ENCODE results near the gene ATP11A. TPM values are rescaled to one million over a fixed set of nuclear protein-coding genes. Genes with fewer than 3 reads are reported as not detected.

Gene ATP11A
- total RNA-seq, 1 donor from 2014 or later = 6.1 TPM

- no peaks in the 10 kb centered on the region for H3K36me3 ChIP-seq (ENCODE audit: control insufficient read depth, insufficient read depth, low read length)
- no peak for FAIRE-seq
- DNase-seq (ENCODE audit: low read depth) = no peak
- peaks cover 15% of the 10 kb centered on the region for H3K27me3 ChIP-seq (ENCODE audit: control insufficient read depth, insufficient read depth, low read length)
- no peak overlapping the region for H3K4me3 ChIP-seq (ENCODE audit: low read depth, low read length)
- TF ChIP-seq, protein P1, sequence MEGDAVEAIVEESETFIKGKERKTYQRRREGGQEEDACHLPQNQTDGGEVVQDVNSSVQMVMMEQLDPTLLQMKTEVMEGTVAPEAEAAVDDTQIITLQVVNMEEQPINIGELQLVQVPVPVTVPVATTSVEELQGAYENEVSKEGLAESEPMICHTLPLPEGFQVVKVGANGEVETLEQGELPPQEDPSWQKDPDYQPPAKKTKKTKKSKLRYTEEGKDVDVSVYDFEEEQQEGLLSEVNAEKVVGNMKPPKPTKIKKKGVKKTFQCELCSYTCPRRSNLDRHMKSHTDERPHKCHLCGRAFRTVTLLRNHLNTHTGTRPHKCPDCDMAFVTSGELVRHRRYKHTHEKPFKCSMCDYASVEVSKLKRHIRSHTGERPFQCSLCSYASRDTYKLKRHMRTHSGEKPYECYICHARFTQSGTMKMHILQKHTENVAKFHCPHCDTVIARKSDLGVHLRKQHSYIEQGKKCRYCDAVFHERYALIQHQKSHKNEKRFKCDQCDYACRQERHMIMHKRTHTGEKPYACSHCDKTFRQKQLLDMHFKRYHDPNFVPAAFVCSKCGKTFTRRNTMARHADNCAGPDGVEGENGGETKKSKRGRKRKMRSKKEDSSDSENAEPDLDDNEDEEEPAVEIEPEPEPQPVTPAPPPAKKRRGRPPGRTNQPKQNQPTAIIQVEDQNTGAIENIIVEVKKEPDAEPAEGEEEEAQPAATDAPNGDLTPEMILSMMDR (IDR thresholded peaks at IDR 0.05; ENCODE audit: insufficient read depth, low read length, severe bottlenecking) = no peak
Measured at GRCh38 chr13:112897956-112898620, 208.2 kb downstream of the ATP11A start.

DNA sequence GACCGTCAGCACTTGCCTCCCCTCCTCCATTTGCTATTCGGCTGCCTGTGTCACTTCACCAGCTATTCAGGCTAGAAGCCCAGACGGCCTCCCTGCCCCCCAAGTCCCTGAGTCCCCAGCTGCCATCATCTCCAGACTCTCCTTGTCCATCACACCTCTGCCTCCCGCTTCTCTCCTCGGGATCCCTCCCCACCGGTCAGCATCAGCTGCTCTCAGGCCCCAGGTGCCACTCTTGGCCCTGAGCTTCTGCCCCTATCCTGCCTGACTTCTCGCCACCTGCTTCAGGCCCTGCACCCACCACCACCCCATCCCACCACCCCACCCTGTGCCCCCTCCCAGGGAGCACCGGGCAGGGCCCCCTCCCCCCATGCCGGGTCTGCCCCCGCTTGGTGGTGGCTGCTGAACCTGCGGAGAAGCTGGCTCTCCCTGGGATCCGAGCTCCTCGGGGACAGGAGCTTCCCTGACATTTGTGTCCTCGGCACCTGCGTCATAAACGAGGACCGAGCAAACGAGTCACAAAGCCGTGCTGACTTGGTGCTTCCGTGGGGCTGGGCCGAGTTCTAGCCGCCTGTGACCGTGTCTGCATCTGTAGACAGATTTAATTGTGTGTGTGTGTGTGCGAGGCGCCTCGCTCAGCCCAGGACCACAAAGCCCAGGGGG lies 208.9 kb downstream of the ATP11A start:
- no peaks in the 10 kb centered on the region for H3K36me3 ChIP-seq (ENCODE audit: control insufficient read depth, insufficient read depth, low read length)

GRCh38 chr13:112899281-112900225 lies 209.7 kb downstream of the ATP11A start:
- FAIRE-seq (no peak), DNase-seq (ENCODE audit: low read depth) (no peak)
- Histone ChIP-seq H3K36me3 (ENCODE audit: control insufficient read depth, insufficient read depth, low read length) (no peaks in the 10 kb centered on the region), H3K27me3 (ENCODE audit: control insufficient read depth, insufficient read depth, low read length) (peaks cover 11% of the 10 kb centered on the region), H3K4me3 (ENCODE audit: low read depth, low read length) (no peak overlapping the region)
- TF ChIP-seq, protein P1 (IDR thresholded peaks at IDR 0.05; ENCODE audit: insufficient read depth, low read length, severe bottlenecking) = no peak

More for the DNA sequence above, 208.9 kb downstream of the ATP11A start:
- TF ChIP-seq, protein P1 (IDR thresholded peaks at IDR 0.05; ENCODE audit: insufficient read depth, low read length, severe bottlenecking) = no peak
- FAIRE-seq (no peak), DNase-seq (ENCODE audit: low read depth) (no peak)
- Histone ChIP-seq H3K27me3 (ENCODE audit: control insufficient read depth, insufficient read depth, low read length) (peaks cover 12% of the 10 kb centered on the region), H3K4me3 (ENCODE audit: low read depth, low read length) (no peak overlapping the region)

DNA sequence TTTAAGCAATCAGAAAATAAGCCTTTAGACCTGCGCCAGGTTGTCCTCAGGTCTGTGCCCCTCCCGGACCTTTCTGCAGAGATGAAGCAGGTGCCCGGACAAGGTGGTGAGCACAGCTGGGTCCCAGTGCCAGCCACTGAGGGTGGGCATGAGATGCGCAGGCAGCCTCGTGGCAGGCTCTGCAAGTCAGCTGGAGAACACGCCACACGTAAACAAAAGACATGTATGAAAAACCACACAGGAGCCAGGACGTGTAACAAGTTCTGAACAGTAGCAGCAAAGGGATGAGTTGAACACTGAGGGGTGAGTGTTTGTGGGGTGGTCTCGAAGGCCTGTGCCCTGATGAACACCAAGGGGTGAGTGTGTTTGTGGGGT lies 210.4 kb downstream of the ATP11A start:
- peaks cover 7% of the 10 kb centered on the region for H3K27me3 ChIP-seq (ENCODE audit: control insufficient read depth, insufficient read depth, low read length)
- no peaks in the 10 kb centered on the region for H3K36me3 ChIP-seq (ENCODE audit: control insufficient read depth, insufficient read depth, low read length)
- DNase-seq (ENCODE audit: low read depth) (no peak), FAIRE-seq (no peak)
- H3K4me3 ChIP-seq (ENCODE audit: low read depth, low read length) = no peak overlapping the region
- TF ChIP-seq, protein P1 (IDR thresholded peaks at IDR 0.05; ENCODE audit: insufficient read depth, low read length, severe bottlenecking) = no peak

GRCh38 chr13:112900691-112901091 lies 210.9 kb downstream of the ATP11A start:
- H3K4me3 ChIP-seq (ENCODE audit: low read depth, low read length) = no peak overlapping the region
- H3K36me3 ChIP-seq (ENCODE audit: control insufficient read depth, insufficient read depth, low read length) = no peaks in the 10 kb centered on the region
- FAIRE-seq (no peak), DNase-seq (ENCODE audit: low read depth) (no peak)
- TF ChIP-seq, protein P1 (IDR thresholded peaks at IDR 0.05; ENCODE audit: insufficient read depth, low read length, severe bottlenecking) = no peak
- H3K27me3 ChIP-seq (ENCODE audit: control insufficient read depth, insufficient read depth, low read length) = peaks cover 4% of the 10 kb centered on the region
